COR-L47 (cell line): ENCODE results near the gene PRAME.
"Not testable (repeated sequence)": the region's sequence is repeated elsewhere in the genome, so short reads cannot be mapped to it uniquely, and the experiment has no call there.

ENCODE experiments used
- DNase-seq: peaks from one replicate; lab custom pipeline; 2025; lab: John Stamatoyannopoulos, UW

The PRAME gene

GRCh38 chr22:22521631-22522030 is 37.4 kb downstream of the PRAME start:
- DNase-seq: no peak

- DNase-seq: no peak
Observed at GRCh38 chr22:22520667-22521602, 38.1 kb downstream of the PRAME start.

GRCh38 chr22:22520020-22520656 is 38.9 kb downstream of the PRAME start, which contains the start of gene ZNF280A:
ZNF280A (minus strand) TSS chr22:22520270; CDS start chr22:22515630, 4,640 bp downstream.
- no peak for DNase-seq

- DNase-seq: no peak
Observed at GRCh38 chr22:22519591-22519990, 39.5 kb downstream of the PRAME start.

GRCh38 chr22:22516992-22517391 is 42.1 kb downstream of the PRAME start:
- DNase-seq: no peak

GRCh38 chr22:22515890-22516289 is 43.2 kb downstream of the PRAME start:
- DNase-seq: no peak

GRCh38 chr22:22514431-22514830 is 44.6 kb downstream of the PRAME start:
- DNase-seq: not testable (repeated sequence)

- DNase-seq: no peak
Observed at GRCh38 chr22:22513619-22514018, 45.4 kb downstream of the PRAME start.

GRCh38 chr22:22512951-22513350 is 46.1 kb downstream of the PRAME start:
- DNase-seq: no peak

- DNase-seq: not testable (repeated sequence)
Observed at GRCh38 chr22:22510833-22511232, 48.2 kb downstream of the PRAME start.

- DNase-seq: not testable (repeated sequence)
Observed at GRCh38 chr22:22509912-22510311, 49.2 kb downstream of the PRAME start.

- DNase-seq: peak; percentile 59
Observed at GRCh38 chr22:22508274-22509176, 50.5 kb downstream of the PRAME start, which contains the start of gene ZNF280B. ZNF280B (minus strand) TSS chr22:22508742; CDS start chr22:22489398, 19,344 bp downstream.

GRCh38 chr22:22507743-22508273 is 51.3 kb downstream of the PRAME start:
- DNase-seq: no peak

GRCh38 chr22:22506736-22507135 is 52.3 kb downstream of the PRAME start:
- DNase-seq: no peak

GRCh38 chr22:22498267-22498666 is 60.8 kb downstream of the PRAME start:
- no peak for DNase-seq
